ENCODE measurements around the gene ARMC5. TPM values are rescaled to one million over a fixed set of nuclear protein-coding genes. Genes with fewer than 3 reads are reported as not detected.

ARMC5 gene
- total and polyA plus RNA-seq, 10 of the 15 experiments (the other 5 are each of a cell fraction or from before 2014, with no cell fraction given): 0.06 to 13.2 (median 5.6) TPM

DNA sequence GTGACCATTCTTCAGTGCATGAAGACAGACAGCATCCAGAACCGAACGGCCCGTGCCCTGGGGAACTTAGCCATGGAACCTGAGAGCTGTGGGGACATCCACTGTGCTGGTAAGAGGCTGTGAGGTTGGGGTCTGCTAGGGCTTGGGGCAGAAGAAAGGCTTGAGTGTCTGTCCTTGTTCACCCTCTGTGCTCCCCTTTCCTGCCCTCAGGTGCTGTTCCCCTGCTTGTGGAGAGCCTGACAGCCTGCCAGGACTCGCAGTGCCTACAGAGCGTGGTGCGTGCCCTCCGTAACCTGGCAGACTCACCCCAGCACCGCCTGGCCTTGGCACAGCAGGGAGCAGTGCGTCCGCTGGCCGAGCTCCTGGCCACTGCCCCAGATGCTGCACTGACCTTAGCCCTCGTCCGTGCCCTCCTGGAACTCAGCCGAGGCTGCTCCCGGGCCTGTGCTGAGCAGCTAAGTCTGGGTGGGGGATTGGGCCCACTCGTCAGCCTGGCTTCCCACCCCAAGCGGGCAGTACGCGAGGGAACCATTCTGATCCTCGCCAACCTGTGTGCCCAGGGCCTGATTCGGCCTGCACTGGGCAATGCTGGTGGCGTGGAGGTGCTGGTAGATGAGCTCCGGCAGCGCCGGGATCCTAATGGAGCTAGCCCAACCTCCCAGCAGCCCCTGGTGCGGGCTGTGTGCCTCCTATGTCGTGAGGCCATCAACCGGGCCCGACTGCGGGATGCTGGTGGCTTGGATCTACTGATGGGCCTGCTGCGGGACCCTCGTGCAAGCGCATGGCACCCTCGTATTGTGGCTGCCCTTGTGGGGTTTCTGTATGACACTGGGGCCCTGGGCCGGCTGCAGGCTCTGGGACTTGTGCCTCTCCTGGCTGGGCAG is 2.9 kb downstream of the ARMC5 start (continued):
- TF ChIP-seq FOS (IDR thresholded peaks at IDR 0.05; ENCODE audit: borderline replicate concordance, extremely low read depth, insufficient read length): no peak
- TF ChIP-seq TARDBP (IDR thresholded peaks at IDR 0.05; ENCODE audit: borderline replicate concordance): no peak
- TF ChIP-seq CHD4 (IDR thresholded peaks at IDR 0.05): no peak
- no peak for TF ChIP-seq REST (IDR thresholded peaks at IDR 0.05; ENCODE audit: low read depth, low read length)
- no peak for TF ChIP-seq NFYB (IDR thresholded peaks at IDR 0.05; ENCODE audit: insufficient read depth, low read depth, low read length)
- no peak for TF ChIP-seq NBN (IDR thresholded peaks at IDR 0.05)

- Histone ChIP-seq H3K4me1 (ENCODE audit: control insufficient read depth, insufficient read depth, low read length) (peaks cover 4% of the 10 kb centered on the region; the same call in 1 of the 2 replicates), H3K9ac (ENCODE audit: control insufficient read depth, insufficient read depth, low read length) (no peak overlapping the region), H3K4me2 (ENCODE audit: control insufficient read depth, insufficient read depth) (no peak overlapping the region), H4K20me1 (ENCODE audit: control insufficient read depth, insufficient read depth) (no peaks in the 10 kb centered on the region), H3K9me3 (replicated peaks; ENCODE audit: control insufficient read depth, insufficient read depth, low read length) (no peaks in the 10 kb centered on the region), H3K27ac (ENCODE audit: control insufficient read depth, insufficient read depth) (no peak overlapping the region), H3K27me3 (replicated peaks in 1 of 2; ENCODE audit: control insufficient read depth in 2 of 2, insufficient read depth in 2 of 2, low read length in 1 of 2) (no peaks in the 10 kb centered on the region), H3K4me3 (no peak overlapping the region), H2AFZ (ENCODE audit: control insufficient read depth, low read depth, low read length) (no peak overlapping the region), H3K79me2 (ENCODE audit: control insufficient read depth, insufficient read depth, low read length) (peaks cover 11% of the 10 kb centered on the region), H3K36me3 (ENCODE audit: control insufficient read depth in 2 of 2, insufficient read depth in 2 of 2, low read length in 1 of 2) (peaks cover 0 to 20% of the 10 kb centered on the region in 2 experiments; a peak in 3 of 4 replicates)
- POLR2A ChIA-PET: interaction anchor here (0.6 to 0.9 kb wide), 3 partner anchors 209 to 263 kb away, joined by 3 to 5 read pairs (median 4); no protein-coding TSS in a partner anchor
- DNase-seq (ENCODE audit: low read depth, low spot score): no peak
- WGBS (ENCODE audit: insufficient coverage, insufficient replicate concordance, low lambda C conversion rate, missing lambda C conversion rate): 96% methylated on average over 32 of the region's 36 CpGs
- BruUV-seq (replicated peaks): no TSS peak
- TF ChIP-seq WRNIP1 (IDR thresholded peaks at IDR 0.05; ENCODE audit: borderline replicate concordance, low read depth, low read length) (no peak), ZNF622 (IDR thresholded peaks at IDR 0.05) (no peak), MXI1 (IDR thresholded peaks at IDR 0.05; ENCODE audit: low read depth, low read length) (no peak), ELK1 (IDR thresholded peaks at IDR 0.05; ENCODE audit: low read depth, low read length) (no peak), HDAC2 (IDR thresholded peaks at IDR 0.05) (no peak)
- CTCF ChIA-PET: interaction anchor here (0.6 kb wide), 1 partner anchor 10 kb away, joined by 5 read pairs; no protein-coding TSS in a partner anchor
- no peak for FAIRE-seq
- in situ Hi-C loops (cut with MboI): no loop called here
- no peak for ATAC-seq
- SMC1A ChIA-PET (ENCODE audit: uncharacterized antibody, unreplicated experiment): no interaction called here
- RAD21 ChIA-PET (ENCODE audit: unreplicated experiment): interaction anchor here (0.7 kb wide), 1 partner anchor 76 kb away, joined by 3 read pairs; no protein-coding TSS in a partner anchor
- intact Hi-C loops (cut with micrococcal nuclease; ENCODE audit: unreplicated experiment): no loop called here
Measured at GRCh38 chr16:31464348-31464769, 5.1 kb downstream of the ARMC5 start.

Measured in GM12878 (cell line).